Erythroblast (primary cell): Measurements from ENCODE around the gene DNAJC11.
A peak's percentile ranks its signal among the peaks of the same experiment; 100 is the strongest.

Experiments used
- DNase-seq, 2 experiments: peaks; one replicate each; lab custom pipeline; 2025; lab: John Stamatoyannopoulos, UW
- GATA1 ChIP-seq: IDR thresholded peaks from 2 replicates; pipeline ENCODE4 v1.6.1; 2011; ENCODE audit warnings: low read depth, mild to moderate bottlenecking, control low read depth, low read length, moderate library complexity
- POLR2A ChIP-seq: IDR thresholded peaks from 2 replicates; pipeline ENCODE4 v1.6.1; 2011; ENCODE audit warnings: mild to moderate bottlenecking, low read length

The DNAJC11 gene

GRCh38 chr1:6587261-6588005, 114.2 kb downstream of the DNAJC11 start:
- DNase-seq, result no peak
- TF ChIP-seq POLR2A, result peak; percentile 6
- TF ChIP-seq GATA1, result no peak

- no peak for DNase-seq
- no peak for TF ChIP-seq POLR2A
- TF ChIP-seq GATA1, result no peak
Observed at GRCh38 chr1:6586404-6586816, 115.2 kb downstream of the DNAJC11 start.

GRCh38 chr1:6585841-6586240, 115.8 kb downstream of the DNAJC11 start:
- no peak for DNase-seq
- TF ChIP-seq GATA1, result no peak
- no peak for TF ChIP-seq POLR2A

GRCh38 chr1:6585081-6585722, 116.4 kb downstream of the DNAJC11 start:
- TF ChIP-seq GATA1, result no peak
- TF ChIP-seq POLR2A, result no peak
- no peak for DNase-seq
